ENCODE data around the gene CHGA.

CHGA gene

GRCh38 chr14:92937051-92937937 lies 14.3 kb downstream of the CHGA start:
- no peak for DNase-seq (ENCODE audit: low read depth)
- no peak for TF ChIP-seq CTCF (IDR thresholded peaks at IDR 0.05; ENCODE audit: control insufficient read depth, insufficient read depth, low read depth, low read length, missing control alignments)
- H3K4me3 ChIP-seq (ENCODE audit: control insufficient read depth, low read depth, low read length): no peak overlapping the region

- no peak for TF ChIP-seq CTCF (IDR thresholded peaks at IDR 0.05; ENCODE audit: control insufficient read depth, insufficient read depth, low read depth, low read length, missing control alignments)
- no peak for DNase-seq (ENCODE audit: low read depth)
- H3K4me3 ChIP-seq (ENCODE audit: control insufficient read depth, low read depth, low read length): no peak overlapping the region
Measured at GRCh38 chr14:92938235-92938875, 15.4 kb downstream of the CHGA start.

- DNase-seq (ENCODE audit: low read depth): no peak
- TF ChIP-seq CTCF (IDR thresholded peaks at IDR 0.05; ENCODE audit: control insufficient read depth, insufficient read depth, low read depth, low read length, missing control alignments): no peak
- H3K4me3 ChIP-seq (ENCODE audit: control insufficient read depth, low read depth, low read length): no peak overlapping the region
Measured at GRCh38 chr14:92938890-92939671, 16.1 kb downstream of the CHGA start.

DNA sequence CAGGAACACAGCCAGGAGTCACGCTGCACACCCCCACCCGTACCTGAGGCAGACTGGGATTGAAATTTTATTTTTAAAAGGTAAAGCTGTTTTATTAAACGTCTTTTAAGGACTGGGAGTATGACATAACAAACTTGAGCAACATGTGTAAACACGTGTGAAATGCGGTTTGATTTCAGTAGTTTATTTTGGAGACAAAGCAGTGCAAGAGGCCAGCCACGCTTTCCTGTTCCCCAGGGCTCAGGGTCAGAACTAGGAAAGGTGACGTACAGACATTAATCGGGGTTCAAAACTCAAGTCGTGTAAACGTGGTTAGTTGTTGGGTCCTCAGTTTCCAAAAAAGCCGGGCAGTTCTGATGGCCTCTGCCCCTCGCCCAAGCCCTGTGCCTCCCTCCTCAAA lies 16.7 kb downstream of the CHGA start:
- no peak for DNase-seq (ENCODE audit: low read depth)
- H3K4me3 ChIP-seq (ENCODE audit: control insufficient read depth, low read depth, low read length): no peak overlapping the region
- TF ChIP-seq CTCF (IDR thresholded peaks at IDR 0.05; ENCODE audit: control insufficient read depth, insufficient read depth, low read depth, low read length, missing control alignments): no peak

GRCh38 chr14:92940543-92940942 lies 17.6 kb downstream of the CHGA start:
- no peak for DNase-seq (ENCODE audit: low read depth)
- H3K4me3 ChIP-seq (ENCODE audit: control insufficient read depth, low read depth, low read length): no peak overlapping the region
- no peak for TF ChIP-seq CTCF (IDR thresholded peaks at IDR 0.05; ENCODE audit: control insufficient read depth, insufficient read depth, low read depth, low read length, missing control alignments)

DNA sequence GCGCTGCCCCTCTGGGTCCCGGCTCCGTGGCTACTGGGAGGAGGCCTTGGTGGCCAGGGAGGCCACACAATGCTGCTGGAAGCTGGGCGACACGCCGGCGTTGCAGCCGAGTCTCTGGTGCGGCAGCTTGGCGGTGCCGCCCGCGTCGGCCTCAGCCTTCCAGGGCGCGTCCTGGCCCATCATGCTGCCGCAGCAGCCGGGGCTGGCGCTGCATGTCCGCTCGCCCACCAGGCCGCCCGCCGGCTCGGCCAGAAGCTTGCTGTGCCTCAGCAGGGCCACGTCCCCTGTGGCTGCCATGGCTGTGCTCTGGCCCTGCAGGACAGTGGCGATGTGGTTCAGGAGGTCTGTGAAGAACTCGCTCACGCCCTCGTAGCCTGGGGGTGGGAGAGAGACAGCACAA lies 18.6 kb downstream of the CHGA start:
- no peak overlapping the region for H3K4me3 ChIP-seq (ENCODE audit: control insufficient read depth, low read depth, low read length)
- no peak for DNase-seq (ENCODE audit: low read depth)
- no peak for TF ChIP-seq CTCF (IDR thresholded peaks at IDR 0.05; ENCODE audit: control insufficient read depth, insufficient read depth, low read depth, low read length, missing control alignments)
